ENCODE data around the gene UBE2R2. TPM values are rescaled to one million over a fixed set of nuclear protein-coding genes. Genes with fewer than 3 reads are reported as not detected.
"Not testable (repeated sequence)": the region's sequence is repeated elsewhere in the genome, so short reads cannot be mapped to it uniquely, and the experiment has no call there.

Gene UBE2R2
- total and polyA plus RNA-seq, 2 experiments from 2014 or later, result 39.8 to 41.4 TPM

DNA sequence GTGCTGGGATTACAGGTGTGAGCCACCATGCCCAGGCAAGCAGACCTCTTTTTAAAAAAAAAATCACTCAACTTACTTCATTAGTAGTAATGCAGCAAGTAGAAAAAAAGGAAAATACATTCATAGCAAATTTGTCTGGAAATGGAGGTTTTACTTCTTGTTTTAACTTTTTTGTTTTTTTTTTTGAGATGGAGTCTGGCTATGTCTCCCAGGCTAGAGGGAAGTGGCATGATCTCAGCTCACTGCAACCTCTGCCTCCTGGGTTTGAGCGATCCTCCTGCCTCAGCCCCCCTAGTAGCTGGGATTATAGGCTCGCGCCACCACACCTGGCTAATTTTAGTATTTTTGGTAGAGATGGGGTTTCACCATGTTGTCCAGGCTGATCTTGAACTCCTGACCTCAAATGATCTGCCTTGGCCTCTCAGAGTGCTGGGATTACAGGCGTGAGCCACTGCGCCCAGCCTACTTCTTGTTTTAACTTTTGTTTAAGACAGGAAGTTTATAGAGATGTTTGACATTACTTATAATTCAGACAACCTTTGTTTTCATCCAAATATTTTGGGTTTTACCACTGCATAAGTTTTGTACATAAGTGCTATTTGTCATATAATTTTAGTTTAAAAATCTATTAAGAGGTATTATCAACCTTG, 26.5 kb downstream of the UBE2R2 start:
- Histone ChIP-seq H2AFZ (no peak overlapping the region), H3K9me3 (ENCODE audit: low read depth) (no peaks in the 10 kb centered on the region), H3K79me2 (peaks cover 100% of the 10 kb centered on the region), H3K9me2 (replicated peaks; ENCODE audit: insufficient read depth) (no peaks in the 10 kb centered on the region), H3K27ac (no peak overlapping the region), H3K4me2 (no peak overlapping the region), H3K4me1 (ENCODE audit: insufficient read depth) (peaks cover 12% of the 10 kb centered on the region), H3K36me3 (replicated peaks; ENCODE audit: insufficient read depth, low read depth) (no peaks in the 10 kb centered on the region), H3K27me3 (no peaks in the 10 kb centered on the region), H3K4me3 (no peak overlapping the region), H4K20me1 (ENCODE audit: insufficient read depth, poor library complexity, severe bottlenecking) (peaks cover 100% of the 10 kb centered on the region)
- no peak for DNase-seq (ENCODE audit: low spot score)
- TF ChIP-seq EZH2phosphoT487 (IDR thresholded peaks at IDR 0.05; ENCODE audit: low read depth, severe bottlenecking, unreplicated experiment) (no peak), EZH2 (IDR thresholded peaks at IDR 0.05; ENCODE audit: borderline replicate concordance) (no peak), CTCF (IDR thresholded peaks at IDR 0.05; ENCODE audit: poor library complexity) (no peak)
- 88% methylated on average over 5 of the region's 5 CpGs for WGBS (ENCODE audit: low lambda C conversion rate, missing lambda C conversion rate)

DNA sequence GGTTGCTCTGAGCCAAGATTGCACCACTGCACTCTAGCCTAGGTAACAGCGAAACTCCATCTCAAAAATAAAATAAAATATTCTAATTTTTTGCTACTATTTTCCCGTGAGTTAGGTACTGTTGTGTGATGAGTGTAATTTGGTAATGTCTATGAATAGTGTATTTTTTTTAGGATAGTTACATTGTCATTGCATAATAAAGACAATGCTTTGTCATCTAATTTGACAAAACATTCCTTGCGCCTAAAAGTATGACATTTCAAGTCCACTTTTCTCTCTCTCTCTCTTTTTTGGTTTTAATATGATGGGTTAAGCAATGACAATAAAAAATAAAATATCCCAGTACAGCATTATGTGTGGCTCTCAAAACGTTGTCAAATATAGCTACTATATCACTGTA, 29.3 kb downstream of the UBE2R2 start:
- Histone ChIP-seq H3K4me3 (no peak overlapping the region), H3K27ac (no peak overlapping the region), H4K20me1 (ENCODE audit: insufficient read depth, poor library complexity, severe bottlenecking) (peaks cover 100% of the 10 kb centered on the region), H3K9me2 (replicated peaks; ENCODE audit: insufficient read depth) (no peaks in the 10 kb centered on the region), H3K79me2 (peaks cover 100% of the 10 kb centered on the region), H2AFZ (no peak overlapping the region), H3K9me3 (ENCODE audit: low read depth) (no peaks in the 10 kb centered on the region), H3K4me1 (ENCODE audit: insufficient read depth) (peaks cover 20% of the 10 kb centered on the region), H3K27me3 (no peaks in the 10 kb centered on the region), H3K36me3 (replicated peaks; ENCODE audit: insufficient read depth, low read depth) (no peaks in the 10 kb centered on the region), H3K4me2 (no peak overlapping the region)
- no peak for TF ChIP-seq CTCF (IDR thresholded peaks at IDR 0.05; ENCODE audit: poor library complexity)
- no peak for TF ChIP-seq EZH2phosphoT487 (IDR thresholded peaks at IDR 0.05; ENCODE audit: low read depth, severe bottlenecking, unreplicated experiment)
- TF ChIP-seq EZH2 (IDR thresholded peaks at IDR 0.05; ENCODE audit: borderline replicate concordance), result no peak
- no peak for DNase-seq (ENCODE audit: low spot score)
- 95% methylated on average over 4 of the region's 4 CpGs for WGBS (ENCODE audit: low lambda C conversion rate, missing lambda C conversion rate)

GRCh38 chr9:33847894-33848205, 30.9 kb downstream of the UBE2R2 start:
- H3K9me3 ChIP-seq (ENCODE audit: low read depth); H3K36me3 ChIP-seq (replicated peaks; ENCODE audit: insufficient read depth, low read depth); H3K4me2 ChIP-seq; H2AFZ ChIP-seq; H3K4me3 ChIP-seq; H3K27ac ChIP-seq; H3K27me3 ChIP-seq; H3K9me2 ChIP-seq (replicated peaks; ENCODE audit: insufficient read depth); DNase-seq (ENCODE audit: low spot score): not testable (repeated sequence)
- 98% methylated on average over 3 of the region's 3 CpGs for WGBS (ENCODE audit: low lambda C conversion rate, missing lambda C conversion rate)
- H3K79me2 ChIP-seq, result peaks cover 100% of the 10 kb centered on the region
- peaks cover 25% of the 10 kb centered on the region for H3K4me1 ChIP-seq (ENCODE audit: insufficient read depth)
- H4K20me1 ChIP-seq (ENCODE audit: insufficient read depth, poor library complexity, severe bottlenecking), result peaks cover 100% of the 10 kb centered on the region

- no peaks in the 10 kb centered on the region for H3K27me3 ChIP-seq
- TF ChIP-seq EZH2phosphoT487 (IDR thresholded peaks at IDR 0.05; ENCODE audit: low read depth, severe bottlenecking, unreplicated experiment) (no peak), CTCF (IDR thresholded peaks at IDR 0.05; ENCODE audit: poor library complexity) (no peak), EZH2 (IDR thresholded peaks at IDR 0.05; ENCODE audit: borderline replicate concordance) (no peak)
- no peak overlapping the region for H3K4me2 ChIP-seq
- no peak for DNase-seq (ENCODE audit: low spot score)
- WGBS (ENCODE audit: low lambda C conversion rate, missing lambda C conversion rate), result 81% methylated on average over 4 of the region's 4 CpGs
- H3K36me3 ChIP-seq (replicated peaks; ENCODE audit: insufficient read depth, low read depth), result no peaks in the 10 kb centered on the region
- no peaks in the 10 kb centered on the region for H3K9me3 ChIP-seq (ENCODE audit: low read depth)
- H4K20me1 ChIP-seq (ENCODE audit: insufficient read depth, poor library complexity, severe bottlenecking), result peaks cover 100% of the 10 kb centered on the region
- H3K9me2 ChIP-seq (replicated peaks; ENCODE audit: insufficient read depth), result no peaks in the 10 kb centered on the region
- peaks cover 100% of the 10 kb centered on the region for H3K79me2 ChIP-seq
- H3K4me3 ChIP-seq, result no peak overlapping the region
- H2AFZ ChIP-seq, result no peak overlapping the region
- peaks cover 25% of the 10 kb centered on the region for H3K4me1 ChIP-seq (ENCODE audit: insufficient read depth)
- H3K27ac ChIP-seq, result peak overlapping the region; percentile 4
Measured at GRCh38 chr9:33850267-33850629, 33.3 kb downstream of the UBE2R2 start.

All from hepatocyte (in vitro differentiated cells).